B cell (primary cell): ENCODE data around the gene SEC14L1. TPM values are rescaled to one million over a fixed set of nuclear protein-coding genes. Genes with fewer than 3 reads are reported as not detected.
A peak's percentile ranks its signal among the peaks of the same experiment; 100 is the strongest.

ENCODE experiments used
- ATAC-seq: fragments of 200-7000 bp; cut with Tn5 transposase; one replicate; pipeline ENCODE4 v1.10.0; 2021; ENCODE audit warnings: low read depth, mild to moderate bottlenecking, moderate number of reproducible peaks, moderate library complexity
- CTCF ChIA-PET: fragments of 350-600 bp; sonication (Branson Sonifier 250); formaldehyde crosslinking; loops from one replicate; lab custom pipeline; 2021; ENCODE audit warnings: antibody characterized with exemption, inconsistent platforms; lab: Charles Lee
- POLR2A ChIA-PET: fragments of 350-600 bp; sonication (Branson Sonifier 250); formaldehyde crosslinking; loops from one replicate; lab custom pipeline; 2021; ENCODE audit warnings: antibody characterized with exemption; lab: Charles Lee
- DNase-seq: peaks from one replicate; pipeline ENCODE4 v3.0.0; 2013
- H2AFZ ChIP-seq: 2 replicates; pipeline ENCODE4 v1.6.1; 2012; ENCODE audit warnings: mild to moderate bottlenecking, low read depth, low read length; ENCODE audit not compliant: insufficient read depth, poor library complexity, severe bottlenecking
- H3K27ac ChIP-seq, 2 donors: 1 replicate in 1 of 2; 2 replicates in 1 of 2; pipeline ENCODE4 v1.5.1; 2012 to 2013; ENCODE audit warnings: low read length in 2 of 2, mild to moderate bottlenecking in 2 of 2, moderate library complexity in 1 of 2
- H3K27me3 ChIP-seq, 4 experiments: fragments of 200-600 bp in 1 of 4; sonication (generic) in 1 of 4; replicated peaks in 1 of 4; 1 replicate in 2 of 4; 2 replicates in 2 of 4; pipeline versions ENCODE4 v1.6.1 to v1.7.0; 2013 to 2016; ENCODE audit warnings: low read length in 3 of 4, mild to moderate bottlenecking in 2 of 4, mixed read lengths in 1 of 4, moderate library complexity in 1 of 4; ENCODE audit not compliant: insufficient read depth in 4 of 4, control insufficient read depth in 3 of 4; ENCODE audit errors: control extremely low read depth in 1 of 4
- H3K36me3 ChIP-seq, 2 experiments: replicated peaks in 1 of 2; 1 replicate in 1 of 2; 2 replicates in 1 of 2; pipeline versions ENCODE4 v1.6.1 to v1.7.1; 2013; ENCODE audit warnings: low read length in 1 of 2; ENCODE audit not compliant: insufficient read depth in 2 of 2, control insufficient read depth in 1 of 2; ENCODE audit errors: control extremely low read depth in 1 of 2, extremely low read depth in 1 of 2
- H3K4me1 ChIP-seq, 2 donors: fragments of 200-600 bp in 1 of 2; sonication (generic) in 1 of 2; 1 replicate in 1 of 2; 2 replicates in 1 of 2; pipeline versions ENCODE4 v1.5.1 to v1.6.1; 2013 to 2017; ENCODE audit warnings: low read length in 2 of 2; ENCODE audit not compliant: control insufficient read depth in 2 of 2, insufficient read depth in 2 of 2
- H3K4me2 ChIP-seq: replicated peaks from 2 replicates; pipeline ENCODE3; 2012; ENCODE audit warnings: mild to moderate bottlenecking, low read depth, low read length; ENCODE audit not compliant: poor library complexity, severe bottlenecking
- H3K4me3 ChIP-seq, 5 experiments: fragments of 200-600 bp in 1 of 5; sonication (generic) in 1 of 5; 1 replicate in 3 of 5; 2 replicates in 2 of 5; pipeline versions ENCODE4 v1.5.1 to v1.7.0; 2011 to 2016; ENCODE audit warnings: low read length in 4 of 5, mild to moderate bottlenecking in 4 of 5, low read depth in 2 of 5, control low read depth in 1 of 5, moderate library complexity in 1 of 5; ENCODE audit not compliant: insufficient read depth in 1 of 5; ENCODE audit errors: control extremely low read depth in 1 of 5, extremely low read depth in 1 of 5
- H3K79me2 ChIP-seq: fragments of 200-600 bp; sonication (generic); one replicate; pipeline ENCODE4 v1.6.0; 2016; ENCODE audit warnings: low read length; ENCODE audit not compliant: control insufficient read depth, insufficient read depth
- H3K9ac ChIP-seq: fragments of 200-600 bp; sonication (generic); 2 replicates; pipeline ENCODE4 v1.6.1; 2017; ENCODE audit warnings: mild to moderate bottlenecking, low read length, moderate library complexity
- H3K9me3 ChIP-seq, 3 donors: one replicate each; pipeline versions ENCODE4 v1.6.1 to v1.7.1; 2013; ENCODE audit warnings: low read length in 2 of 3; ENCODE audit not compliant: control insufficient read depth in 2 of 3, insufficient read depth in 1 of 3; ENCODE audit errors: control extremely low read depth in 1 of 3
- H4K20me1 ChIP-seq: 2 replicates; pipeline ENCODE4 v1.6.0; 2012; ENCODE audit warnings: mild to moderate bottlenecking, low read length; ENCODE audit not compliant: insufficient read depth, control insufficient read depth, poor library complexity, severe bottlenecking
- H3K27ac Mint-ChIP-seq: one replicate; pipeline ENCODE4 v1.8.0; 2021; ENCODE audit warnings: mixed read lengths
- H3K27me3 Mint-ChIP-seq: one replicate; pipeline ENCODE4 v1.8.0; 2021; ENCODE audit warnings: mixed read lengths
- H3K4me1 Mint-ChIP-seq: one replicate; pipeline ENCODE4 v1.8.0; 2021; ENCODE audit warnings: mixed read lengths
- H3K4me3 Mint-ChIP-seq: one replicate; pipeline ENCODE4 v1.8.0; 2021; ENCODE audit warnings: mixed read lengths
- H3K9me3 Mint-ChIP-seq: one replicate; pipeline ENCODE4 v1.8.0; 2022; ENCODE audit warnings: mixed read lengths; ENCODE audit not compliant: insufficient read depth
- EZH2 ChIP-seq: IDR thresholded peaks from 2 replicates; pipeline ENCODE4 v1.6.1; 2012; ENCODE audit warnings: borderline replicate concordance, low read depth, mild to moderate bottlenecking, moderate library complexity, low read length; ENCODE audit not compliant: insufficient read depth, poor library complexity, severe bottlenecking
- WGBS: methylation state at CpG from one replicate; pipeline ENCODE4 v1.1.5; 2013; ENCODE audit warnings: missing lambda C conversion rate; ENCODE audit not compliant: insufficient coverage; 5-methylcytosine and 5-hydroxymethylcytosine counted together
- intact Hi-C: fragments of 100-400 bp; cut with micrococcal nuclease; formaldehyde crosslinking; loops from one replicate; pipeline ENCODE4 v1.10.0; 2022
- polyA plus RNA-seq: library from polyadenylated mRNA; depleted of rRNA; stranded (reverse); fragments of >200 nt; gene quantifications from 2 replicates; pipeline ENCODE4 v1.2.3, GENCODE V29; 2012
- total RNA-seq, 2 donors: library from RNA; stranded (reverse); fragments of 120-200 nt in 1 of 2; gene quantifications; 1 replicate in 1 of 2; 2 replicates in 1 of 2; pipeline versions ENCODE4 v1.2.3 to v1.2.4, GENCODE V29; 2013 to 2022
- TF ChIP-seq, protein P1 (sequence below): fragments of 200-600 bp; IDR thresholded peaks from one replicate; pipeline ENCODE4 v1.8.0; 2022; ENCODE audit warnings: antibody characterized with exemption, mild to moderate bottlenecking

Gene SEC14L1
- total and polyA plus RNA-seq, 2 donors (not counting 1 experiment from before 2014, with no cell fraction given), result 37.7 to 103 TPM

GRCh38 chr17:77127735-77128361 is 12.9 kb upstream of the SEC14L1 start:
- Mint-ChIP-seq H3K27me3 (peaks cover 18% of the 10 kb centered on the region), H3K27ac (peak overlapping the region; percentile 50), H3K4me3 (peak overlapping the region; percentile 68), H3K9me3 (no peaks in the 10 kb centered on the region), H3K4me1 (peaks cover 8% of the 10 kb centered on the region)
- H3K4me2 ChIP-seq, result peak overlapping the region; percentile 66
- no peaks in the 10 kb centered on the region for H3K79me2 ChIP-seq
- WGBS, result 16% methylated on average over 15 of the region's 18 CpGs
- H3K27ac ChIP-seq, result no peak overlapping the region
- H3K9me3 ChIP-seq, result peaks cover 0 to 7% (median 0%) of the 10 kb centered on the region in 3 donors
- ATAC-seq (peak; percentile 75), DNase-seq (peak; percentile 51)
- peak overlapping the region; percentile 37 for H3K9ac ChIP-seq
- peak overlapping the region; percentile 75 for H2AFZ ChIP-seq
- CTCF ChIA-PET, result interaction anchor here (0.9 to 1.0 kb wide), 2 partner anchors 24 to 39 kb away, joined by 3 read pairs; no protein-coding TSS in a partner anchor
- peaks cover 0 to 7% (median 0%) of the 10 kb centered on the region in 4 experiments for H3K27me3 ChIP-seq
- no peaks in the 10 kb centered on the region for H3K36me3 ChIP-seq
- POLR2A ChIA-PET, result interaction anchor here (0.7 kb wide), 1 partner anchor 14 kb away, joined by 3 read pairs; no protein-coding TSS in a partner anchor
- H3K4me1 ChIP-seq, result peaks cover 4 to 8% of the 10 kb centered on the region in 2 donors
- intact Hi-C loops, result no loop called here
- peak overlapping the region in 4 of 5 experiments; percentile 8 to 32 (median 24) for H3K4me3 ChIP-seq
- no peaks in the 10 kb centered on the region for H4K20me1 ChIP-seq
- TF ChIP-seq EZH2, result no peak
- TF ChIP-seq, protein P1, sequence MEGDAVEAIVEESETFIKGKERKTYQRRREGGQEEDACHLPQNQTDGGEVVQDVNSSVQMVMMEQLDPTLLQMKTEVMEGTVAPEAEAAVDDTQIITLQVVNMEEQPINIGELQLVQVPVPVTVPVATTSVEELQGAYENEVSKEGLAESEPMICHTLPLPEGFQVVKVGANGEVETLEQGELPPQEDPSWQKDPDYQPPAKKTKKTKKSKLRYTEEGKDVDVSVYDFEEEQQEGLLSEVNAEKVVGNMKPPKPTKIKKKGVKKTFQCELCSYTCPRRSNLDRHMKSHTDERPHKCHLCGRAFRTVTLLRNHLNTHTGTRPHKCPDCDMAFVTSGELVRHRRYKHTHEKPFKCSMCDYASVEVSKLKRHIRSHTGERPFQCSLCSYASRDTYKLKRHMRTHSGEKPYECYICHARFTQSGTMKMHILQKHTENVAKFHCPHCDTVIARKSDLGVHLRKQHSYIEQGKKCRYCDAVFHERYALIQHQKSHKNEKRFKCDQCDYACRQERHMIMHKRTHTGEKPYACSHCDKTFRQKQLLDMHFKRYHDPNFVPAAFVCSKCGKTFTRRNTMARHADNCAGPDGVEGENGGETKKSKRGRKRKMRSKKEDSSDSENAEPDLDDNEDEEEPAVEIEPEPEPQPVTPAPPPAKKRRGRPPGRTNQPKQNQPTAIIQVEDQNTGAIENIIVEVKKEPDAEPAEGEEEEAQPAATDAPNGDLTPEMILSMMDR, result no peak

- Histone ChIP-seq H3K4me2 (no peak overlapping the region), H4K20me1 (no peaks in the 10 kb centered on the region), H3K27ac (no peak overlapping the region), H3K4me1 (peaks cover 4 to 8% of the 10 kb centered on the region in 2 donors), H3K4me3 (no peak overlapping the region), H3K27me3 (peaks cover 0 to 7% (median 0%) of the 10 kb centered on the region in 4 experiments), H3K9ac (no peak overlapping the region), H3K36me3 (no peaks in the 10 kb centered on the region), H3K9me3 (peaks cover 0 to 7% (median 0%) of the 10 kb centered on the region in 3 donors), H3K79me2 (no peaks in the 10 kb centered on the region), H2AFZ (no peak overlapping the region)
- H3K27ac Mint-ChIP-seq, result no peak overlapping the region
- no peak for TF ChIP-seq EZH2
- TF ChIP-seq, protein P1, result no peak
- POLR2A ChIA-PET, result interaction anchor here (0.7 kb wide), 1 partner anchor 10 kb away, joined by 4 read pairs; no protein-coding TSS in a partner anchor
- DNase-seq (no peak), ATAC-seq (no peak)
- peaks cover 18% of the 10 kb centered on the region for H3K27me3 Mint-ChIP-seq
- no peak overlapping the region for H3K4me3 Mint-ChIP-seq
- CTCF ChIA-PET, result interaction anchor here (1.0 to 1.1 kb wide), 2 partner anchors 23 to 41 kb away, joined by 3 to 4 read pairs; no protein-coding TSS in a partner anchor
- H3K4me1 Mint-ChIP-seq, result peaks cover 8% of the 10 kb centered on the region
- intact Hi-C loops, result no loop called here
- H3K9me3 Mint-ChIP-seq, result no peaks in the 10 kb centered on the region
- 84% methylated on average over 3 of the region's 10 CpGs for WGBS
These were observed 11.7 kb upstream of the SEC14L1 start for GRCh38 chr17:77128896-77129567.
